GM12878 (cell line): ENCODE data around the gene C8B. TPM values are rescaled to one million over a fixed set of nuclear protein-coding genes. Genes with fewer than 3 reads are reported as not detected.

Experiments used
- ATAC-seq: fragments of 200-7000 bp; cut with Tn5 transposase; 3 replicates; pipeline ENCODE4 v1.9.1; 2020; ENCODE audit warnings: mild to moderate bottlenecking, moderate library complexity
- BruUV-seq: library from RNA; stranded (reverse); fragments of 400-500 nt; replicated peaks from 2 replicates; lab custom pipeline; 2021; lab: Mats Ljungman, UMichigan
- CTCF ChIA-PET: fragments of 300-600 bp; sonication (Branson Sonifier 250); formaldehyde crosslinking; extraction: SDS; loops from one replicate; lab custom pipeline; 2021; ENCODE audit warnings: inconsistent platforms; lab: Yijun Ruan, JAX
- POLR2A ChIA-PET: fragments of 350-600 bp; formaldehyde crosslinking; extraction: SDS; loops from one replicate; lab custom pipeline; 2021; ENCODE audit warnings: inconsistent platforms; lab: Charles Lee
- RAD21 ChIA-PET: fragments of 300-600 bp; sonication (Branson Sonifier 250); formaldehyde crosslinking; loops from one replicate; lab custom pipeline; 2023; ENCODE audit warnings: antibody characterized with exemption; ENCODE audit not compliant: unreplicated experiment; lab: Charles Lee
- SMC1A ChIA-PET: fragments of 300-600 bp; sonication (Branson Sonifier 250); formaldehyde crosslinking; loops from one replicate; lab custom pipeline; 2023; ENCODE audit not compliant: unreplicated experiment, uncharacterized antibody; lab: Charles Lee
- DNase-seq: peaks from one replicate; pipeline ENCODE4 v3.0.0-alpha.2; 2011; ENCODE audit warnings: low read depth, low spot score
- FAIRE-seq: peaks from 3 replicates; lab custom pipeline; 2011; peaks lifted over from hg19 to GRCh38; lab: Jason Lieb, UNC
- H2AFZ ChIP-seq: 2 replicates; pipeline ENCODE4 v1.6.0; 2011; ENCODE audit warnings: low read depth, low read length, control low read depth; ENCODE audit not compliant: control insufficient read depth
- H3K27ac ChIP-seq: 2 replicates; pipeline ENCODE4 v1.5.1; 2011; ENCODE audit warnings: control low read depth; ENCODE audit not compliant: control insufficient read depth, insufficient read depth
- H3K27me3 ChIP-seq, 2 experiments: replicated peaks in 1 of 2; 2 replicates each; pipeline versions ENCODE4 v1.6.0 to v1.6.1; 2011; ENCODE audit warnings: low read length in 1 of 2; ENCODE audit not compliant: control insufficient read depth in 2 of 2, insufficient read depth in 2 of 2
- H3K36me3 ChIP-seq, 2 experiments: 2 replicates each; pipeline ENCODE4 v1.5.1; 2011; ENCODE audit warnings: low read length in 1 of 2; ENCODE audit not compliant: control insufficient read depth in 2 of 2, insufficient read depth in 2 of 2
- H3K4me1 ChIP-seq: 2 replicates; pipeline ENCODE4 v1.6.1; 2011; ENCODE audit warnings: mild to moderate bottlenecking, low read length, moderate library complexity, mixed read lengths; ENCODE audit not compliant: control insufficient read depth, insufficient read depth
- H3K4me2 ChIP-seq: 2 replicates; pipeline ENCODE4 v1.6.0; 2011; ENCODE audit warnings: control low read depth; ENCODE audit not compliant: control insufficient read depth, insufficient read depth
- H3K4me3 ChIP-seq: fragments of 200-600 bp; sonication (generic); 2 replicates; pipeline ENCODE4 v1.5.1; 2016
- H3K79me2 ChIP-seq: 2 replicates; pipeline ENCODE4 v1.6.0; 2011; ENCODE audit warnings: low read length; ENCODE audit not compliant: control insufficient read depth, insufficient read depth
- H3K9ac ChIP-seq: 2 replicates; pipeline ENCODE4 v1.8.0; 2011; ENCODE audit warnings: low read length, control low read depth, mixed read lengths; ENCODE audit not compliant: control insufficient read depth, insufficient read depth
- H3K9me3 ChIP-seq: replicated peaks from 3 replicates; pipeline ENCODE4 v1.5.1; 2011; ENCODE audit warnings: mild to moderate bottlenecking, low read length; ENCODE audit not compliant: control insufficient read depth, insufficient read depth
- H4K20me1 ChIP-seq: 2 replicates; pipeline ENCODE4 v1.6.0; 2011; ENCODE audit not compliant: control insufficient read depth, insufficient read depth
- CBX5 ChIP-seq: sonication (generic); IDR thresholded peaks from 2 replicates; pipeline ENCODE4 v1.6.1; 2016; ENCODE audit warnings: low read depth, moderate library complexity, mild to moderate bottlenecking, inconsistent platforms
- IRF5 ChIP-seq: fragments of 450-650 bp; IDR thresholded peaks from 2 replicates; pipeline ENCODE4 v1.6.1; 2017; ENCODE audit warnings: borderline replicate concordance
- MEF2A ChIP-seq: IDR thresholded peaks from 2 replicates; pipeline ENCODE4 v1.6.1; 2011; ENCODE audit warnings: low read depth, mild to moderate bottlenecking, low read length, moderate library complexity; ENCODE audit not compliant: insufficient read depth
- POLR2A ChIP-seq: IDR thresholded peaks from 2 replicates; pipeline ENCODE4 v1.6.1; 2011; ENCODE audit warnings: low read depth, mild to moderate bottlenecking, low read length
- SP1 ChIP-seq: IDR thresholded peaks from one replicate; pipeline ENCODE4 v1.6.1; 2011; ENCODE audit warnings: low read depth, low read length
- WGBS: methylation state at CpG from one replicate; pipeline ENCODE4 v1.1.6; 2016; ENCODE audit warnings: low lambda C conversion rate; ENCODE audit not compliant: insufficient replicate concordance, insufficient coverage; ENCODE audit errors: missing lambda C conversion rate; 5-methylcytosine and 5-hydroxymethylcytosine counted together
- in situ Hi-C: fragments of 300-500 bp; cut with MboI; formaldehyde crosslinking; loops from 9 replicates; pipeline ENCODE4 v1.14.3; 2018; ENCODE audit warnings: mixed read lengths
- intact Hi-C: fragments of 100-400 bp; cut with micrococcal nuclease; formaldehyde crosslinking; loops from one replicate; pipeline ENCODE4 v1.14.2; 2022; ENCODE audit not compliant: unreplicated experiment
- polyA plus RNA-seq, 11 experiments: library from polyadenylated mRNA; depleted of rRNA in 4 of 11; unstranded in 6 of 11; stranded (reverse) in 5 of 11; fragments of >200 nt; fragmentation: Nextera tagmentation in 4 of 11; fragmentation: Illumina TruSeq in 1 of 11; extraction: Ambion mirVana in 4 of 11; extraction: Trizol in 1 of 11; gene quantifications; 1 replicate in 1 of 11; 2 replicates in 10 of 11; pipeline versions ENCODE4 v1.2.1 to v1.2.3, GENCODE V29; 2011 to 2016; ENCODE audit warnings: inconsistent platforms in 2 of 11, missing spikeins in 2 of 11, low read depth in 1 of 11
- total RNA-seq, 4 experiments: library from RNA; depleted of rRNA in 3 of 4; stranded (reverse); fragments of >200 nt in 3 of 4; fragmentation: Illumina TruSeq in 1 of 4; extraction: Trizol in 1 of 4; gene quantifications; 2 replicates each; pipeline versions ENCODE4 v1.2.1 to v1.2.3, GENCODE V29; 2013 to 2021

The C8B gene
- total and polyA plus RNA-seq, 10 of the 15 experiments (the other 5 are each of a cell fraction or from before 2014, with no cell fraction given): not detected

- ChIA-PET RAD21 (no interaction called here), CTCF (no interaction called here)
- WGBS: 16% methylated on average over 3 of the region's 3 CpGs
Measured at GRCh38 chr1:56905667-56906066, 60.1 kb downstream of the C8B start.

More at GRCh38 chr1:56905667-56906066, 60.1 kb downstream of the C8B start:
- DNase-seq (no peak), FAIRE-seq (no peak), ATAC-seq (no peak)
- H3K4me3 ChIP-seq: no peak overlapping the region
- no peaks in the 10 kb centered on the region for H3K36me3 ChIP-seq
- TF ChIP-seq IRF5 (no peak), MEF2A (no peak), POLR2A (no peak), SP1 (no peak), CBX5 (no peak)
- peaks cover 0 to 2% of the 10 kb centered on the region in 2 experiments; a peak in 1 of 4 replicates for H3K27me3 ChIP-seq
- no peak overlapping the region for H3K27ac ChIP-seq
- BruUV-seq: no TSS peak
- H3K4me1 ChIP-seq: no peaks in the 10 kb centered on the region
- intact Hi-C loops: no loop called here
- ChIA-PET POLR2A (no interaction called here), SMC1A (interaction anchor here (0.6 kb wide), 1 partner anchor 13 kb away, joined by 3 read pairs; no protein-coding TSS in a partner anchor)
- H4K20me1 ChIP-seq: no peaks in the 10 kb centered on the region
- in situ Hi-C loops: no loop called here
- no peaks in the 10 kb centered on the region for H3K79me2 ChIP-seq
- no peak overlapping the region for H3K4me2 ChIP-seq
- H3K9ac ChIP-seq: no peak overlapping the region
- no peak overlapping the region for H2AFZ ChIP-seq
- H3K9me3 ChIP-seq: no peaks in the 10 kb centered on the region
